ENCODE measurements around the gene SMAD6.

Gene SMAD6
- total RNA-seq, result 0 to 1.4 (median 0.22) reads per million in 4 experiments

- DNase-seq, result peak; percentile 52
Measured at GRCh38 chr15:66702035-66702786, at the start of gene SMAD6. TSS of gene SMAD6 (plus strand) at chr15:66702236. CDS start at chr15:66703259, 1,023 bp downstream.

- no peak for DNase-seq
Measured at GRCh38 chr15:66652806-66653205, 49.2 kb upstream of the SMAD6 start.

GRCh38 chr15:66653398-66653797 is 48.6 kb upstream of the SMAD6 start:
- no peak for DNase-seq

- DNase-seq, result no peak
Measured at GRCh38 chr15:66653852-66654251, 48.2 kb upstream of the SMAD6 start.

GRCh38 chr15:66654361-66654738 is 47.7 kb upstream of the SMAD6 start:
- DNase-seq, result no peak

- no peak for DNase-seq
Measured at GRCh38 chr15:66654739-66655375, 47.2 kb upstream of the SMAD6 start.

- no peak for DNase-seq
Measured at GRCh38 chr15:66655511-66655910, 46.5 kb upstream of the SMAD6 start.

- DNase-seq, result no peak
Measured at GRCh38 chr15:66655997-66656396, 46.0 kb upstream of the SMAD6 start.

- DNase-seq, result no peak
Measured at GRCh38 chr15:66657185-66658020, 44.6 kb upstream of the SMAD6 start.

- no peak for DNase-seq
Measured at GRCh38 chr15:66658044-66658443, 44.0 kb upstream of the SMAD6 start.

GRCh38 chr15:66658855-66659254 is 43.2 kb upstream of the SMAD6 start:
- DNase-seq, result no peak

- DNase-seq, result no peak
Measured at GRCh38 chr15:66659384-66659783, 42.7 kb upstream of the SMAD6 start.

- DNase-seq, result no peak
Measured at GRCh38 chr15:66661432-66662096, 40.5 kb upstream of the SMAD6 start.

GRCh38 chr15:66662522-66662921 is 39.5 kb upstream of the SMAD6 start:
- DNase-seq, result no peak

- no peak for DNase-seq
Measured at GRCh38 chr15:66663664-66664063, 38.4 kb upstream of the SMAD6 start.

- no peak for DNase-seq
Measured at GRCh38 chr15:66670175-66670574, 31.9 kb upstream of the SMAD6 start.

- no peak for DNase-seq
Measured at GRCh38 chr15:66670762-66671580, 31.1 kb upstream of the SMAD6 start.

- DNase-seq, result no peak
Measured at GRCh38 chr15:66672867-66673266, 29.2 kb upstream of the SMAD6 start.

- no peak for DNase-seq
Measured at GRCh38 chr15:66673410-66674322, 28.4 kb upstream of the SMAD6 start.

- DNase-seq, result no peak
Measured at GRCh38 chr15:66674756-66675155, 27.3 kb upstream of the SMAD6 start.

GRCh38 chr15:66675446-66675845 is 26.6 kb upstream of the SMAD6 start:
- DNase-seq, result no peak
